ENCODE data around the gene C16orf87.

- TF ChIP-seq ATF3 (IDR thresholded peaks at IDR 0.05): no peak
- no peak for TF ChIP-seq CTCF (IDR thresholded peaks at IDR 0.05; ENCODE audit: low read depth, low read length, missing input control)
- TF ChIP-seq FOXA1 (IDR thresholded peaks at IDR 0.05): no peak
- TF ChIP-seq ZBTB33 (IDR thresholded peaks at IDR 0.05): no peak
- no peak for TF ChIP-seq RAD21 (IDR thresholded peaks at IDR 0.05)
- TF ChIP-seq REST (IDR thresholded peaks at IDR 0.05): no peak
- TF ChIP-seq RXRA (IDR thresholded peaks at IDR 0.05): no peak
- TF ChIP-seq GABPA (IDR thresholded peaks at IDR 0.05 in 1 of 2, conservative IDR thresholded peaks at IDR 0.05 in 1 of 2): no peak
- TF ChIP-seq JUND (IDR thresholded peaks at IDR 0.05): no peak
- TF ChIP-seq SP1 (IDR thresholded peaks at IDR 0.05): no peak
- TF ChIP-seq TAF1 (conservative IDR thresholded peaks at IDR 0.05): no peak
- no peak for TF ChIP-seq MAX (IDR thresholded peaks at IDR 0.05)
These were observed 42.2 kb upstream of the C16orf87 start for GRCh38 chr16:46873201-46873600.
